Measurements from ENCODE around the gene DERA. TPM values are rescaled to one million over a fixed set of nuclear protein-coding genes. Genes with fewer than 3 reads are reported as not detected.
"Not testable (repeated sequence)": the region's sequence is repeated elsewhere in the genome, so short reads cannot be mapped to it uniquely, and the experiment has no call there.

The DERA gene
- total RNA-seq, 1 donor from 2014 or later: 22.4 TPM

DNA sequence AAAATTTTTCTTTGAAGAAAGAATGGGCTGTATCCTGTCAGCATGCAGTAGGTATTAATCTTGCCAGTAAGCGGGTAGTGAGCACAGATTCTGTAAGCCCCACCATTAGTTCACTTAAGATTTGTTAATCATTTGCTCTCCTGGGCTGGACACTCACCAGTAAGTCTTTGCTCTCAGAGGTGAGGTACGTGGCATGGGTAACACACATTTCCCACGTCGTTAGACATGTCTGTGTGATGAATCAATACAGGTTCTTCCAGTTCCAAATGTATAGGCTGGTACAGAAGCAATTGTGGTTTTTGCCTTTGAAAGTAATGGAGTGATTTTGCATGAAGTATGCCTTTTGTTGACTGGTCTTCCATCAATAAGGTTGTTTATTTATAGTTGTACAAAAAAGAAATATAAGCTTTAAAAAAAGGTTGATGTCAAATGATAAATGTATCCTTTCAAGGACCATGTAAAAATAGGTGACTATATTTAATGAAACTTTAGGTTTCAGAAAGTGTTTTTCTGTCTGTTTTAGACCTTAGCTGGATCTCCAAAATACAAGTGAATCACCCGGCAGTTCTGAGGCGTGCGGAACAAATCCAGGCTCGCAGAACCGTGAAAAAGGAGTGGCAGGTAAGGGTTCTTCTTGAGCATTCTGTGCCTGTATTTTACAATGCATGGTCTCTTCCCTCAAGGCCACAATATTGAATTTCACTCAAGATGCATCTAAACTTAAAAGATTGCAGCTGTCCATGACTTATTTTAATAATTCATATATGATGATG, 45.5 kb downstream of the DERA start:
- no peak for FAIRE-seq

DNA sequence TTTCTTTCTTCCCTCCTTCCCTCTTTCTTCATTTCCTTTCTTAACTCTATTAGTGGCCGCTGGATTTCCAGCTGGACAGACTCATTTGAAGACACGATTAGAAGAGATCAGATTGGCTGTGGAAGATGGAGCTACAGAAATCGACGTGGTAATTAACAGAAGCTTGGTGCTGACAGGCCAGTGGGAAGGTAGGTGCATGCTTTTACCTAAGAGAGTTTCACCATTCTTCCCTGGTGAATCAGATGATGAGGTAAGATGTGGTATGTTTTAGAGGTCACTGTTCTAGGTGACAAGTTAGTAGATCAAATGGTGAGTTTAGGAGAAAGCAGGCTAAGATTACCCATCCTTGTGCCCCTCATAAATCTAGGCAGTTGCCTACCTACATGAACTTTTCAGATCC, 51.6 kb downstream of the DERA start:
- DNase-seq (ENCODE audit: low spot score in 2 of 2): no peak
- FAIRE-seq: no peak

More for the DNA sequence above, 45.5 kb downstream of the DERA start:
- DNase-seq (ENCODE audit: low spot score in 2 of 2): no peak

GRCh38 chr12:15963271-15963670, 52.1 kb downstream of the DERA start:
- DNase-seq (ENCODE audit: low spot score in 2 of 2) (no peak), FAIRE-seq (no peak)

DNA sequence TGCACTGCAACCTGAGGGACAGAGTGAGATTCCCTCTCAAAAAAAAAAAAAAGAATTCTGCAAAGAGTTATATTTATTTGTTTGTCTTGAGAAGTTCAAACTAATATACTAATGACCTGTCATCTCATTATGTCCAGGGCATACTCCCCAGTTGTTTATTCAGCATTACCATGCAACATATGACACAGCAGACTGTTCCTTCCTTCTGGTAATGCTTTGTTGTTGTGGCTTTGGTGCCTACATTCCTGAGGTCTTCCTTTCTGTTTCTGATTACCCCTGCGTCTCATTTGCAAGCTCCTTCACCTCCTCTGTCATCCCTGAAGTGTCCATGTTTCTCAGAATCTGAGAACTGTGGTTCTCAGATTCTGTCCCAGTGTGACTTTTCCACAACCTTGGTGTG, 55.3 kb downstream of the DERA start:
- DNase-seq (ENCODE audit: low spot score in 2 of 2): no peak
- FAIRE-seq: no peak

DNA sequence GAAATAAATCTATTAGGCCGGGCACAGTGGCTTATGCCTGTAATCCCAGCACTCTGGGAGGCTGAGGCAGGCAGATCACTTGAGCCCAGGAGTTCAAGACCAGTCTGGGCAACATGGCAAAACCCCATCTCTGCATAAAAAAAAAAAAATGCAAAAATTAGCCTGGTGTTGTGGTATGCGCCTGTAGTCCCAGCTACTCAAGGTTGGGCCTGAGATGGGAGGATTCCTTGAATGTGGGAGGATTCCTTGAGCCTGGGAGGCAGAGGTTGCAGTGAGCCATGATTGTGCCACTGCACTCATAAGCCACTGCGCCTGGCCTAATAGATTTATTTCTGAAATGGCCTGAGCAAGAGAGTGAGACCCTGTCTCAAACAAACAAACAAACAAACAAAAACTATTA, 55.9 kb downstream of the DERA start:
- FAIRE-seq; DNase-seq (ENCODE audit: low spot score in 2 of 2): not testable (repeated sequence)

DNA sequence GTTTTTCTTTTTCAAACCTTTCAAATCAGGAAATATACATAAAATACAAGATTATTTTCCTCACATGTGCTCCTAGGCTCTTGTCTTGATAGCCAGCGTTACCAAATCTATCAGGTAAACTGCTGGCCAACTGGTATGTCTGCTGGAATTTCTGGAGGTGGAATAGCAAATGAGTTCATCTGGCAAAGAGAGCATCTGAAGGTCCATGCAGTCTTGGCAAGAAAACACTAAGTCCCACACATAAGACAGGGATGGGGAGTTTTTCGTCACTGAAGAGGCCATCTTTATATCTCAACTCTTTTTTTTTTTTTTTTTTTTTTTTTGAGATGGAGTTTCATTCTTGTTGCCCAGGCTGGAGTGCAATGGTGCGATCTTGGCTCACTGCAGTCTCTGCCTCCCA, 60.1 kb downstream of the DERA start:
- no peak for FAIRE-seq
- DNase-seq (ENCODE audit: low spot score in 2 of 2): no peak

DNA sequence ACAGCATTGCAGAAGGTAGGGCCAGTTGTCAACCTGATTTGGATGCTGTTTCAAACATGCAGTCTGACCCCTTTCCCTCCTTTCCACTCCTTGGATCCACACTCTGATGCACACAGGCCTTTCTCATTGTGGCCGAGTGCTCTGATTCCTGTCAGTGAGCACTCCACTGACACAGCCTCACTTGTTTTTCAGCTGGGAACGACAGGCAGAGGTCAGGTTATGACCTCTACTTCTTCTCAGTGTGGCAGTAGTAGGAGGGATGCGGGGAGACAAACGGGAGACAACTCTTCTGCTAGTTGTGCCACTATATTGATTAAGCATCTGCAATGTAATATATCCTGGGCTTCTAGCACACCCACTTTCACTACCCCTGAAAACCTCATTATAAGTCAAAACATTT, 61.8 kb downstream of the DERA start:
- FAIRE-seq: no peak
- DNase-seq (ENCODE audit: low spot score in 2 of 2): no peak

DNA sequence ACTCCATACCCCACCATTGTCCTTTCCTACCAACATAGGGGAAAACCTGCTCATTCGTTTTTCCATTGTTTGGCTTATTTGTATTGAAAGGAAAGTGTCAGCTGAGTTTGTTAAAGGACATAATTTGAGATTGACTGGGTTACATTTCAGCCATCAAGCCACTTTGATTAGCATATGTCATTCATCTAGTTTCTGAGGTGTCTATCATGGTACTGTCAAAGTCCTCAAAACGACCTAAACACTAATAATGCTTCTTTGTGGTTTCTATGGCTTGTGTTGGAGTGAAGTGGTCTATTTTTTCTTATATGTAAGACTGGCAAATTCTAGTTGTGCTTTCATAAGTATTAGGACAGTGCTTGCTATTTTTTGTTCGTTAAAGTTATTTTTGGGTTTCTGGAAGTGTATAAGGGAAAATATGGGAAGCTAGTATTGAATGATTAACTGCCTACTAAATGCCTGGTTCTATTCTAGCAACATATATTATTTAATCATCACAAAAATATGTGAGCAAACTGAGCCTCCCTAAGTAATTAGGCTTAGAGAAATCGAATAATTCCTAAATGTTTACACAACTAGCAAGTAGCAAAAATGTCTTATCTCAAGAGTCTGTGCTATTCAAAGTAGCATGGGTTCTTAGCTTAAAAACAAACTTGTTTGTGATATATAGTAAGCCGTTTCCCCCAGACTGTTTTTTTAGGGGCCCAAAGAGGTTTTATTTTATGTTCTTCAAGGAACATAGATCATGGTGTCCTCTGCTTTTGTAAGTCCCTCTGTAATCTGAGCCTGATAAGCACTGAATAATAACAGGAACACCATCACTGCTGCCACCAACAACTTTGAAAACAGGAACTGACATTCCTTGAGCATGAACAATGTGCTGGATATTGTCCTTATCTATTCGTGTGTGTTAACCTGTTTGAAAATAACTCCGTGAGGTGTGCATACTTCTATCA, 67.1 kb downstream of the DERA start:
- DNase-seq (ENCODE audit: low spot score in 2 of 2): no peak
- FAIRE-seq: no peak

- FAIRE-seq (no peak), DNase-seq (ENCODE audit: low spot score in 2 of 2) (no peak)
Observed at GRCh38 chr12:15979096-15980092, 68.3 kb downstream of the DERA start.

- no peak for FAIRE-seq
Observed at GRCh38 chr12:15982071-15982470, 70.9 kb downstream of the DERA start.

DNA sequence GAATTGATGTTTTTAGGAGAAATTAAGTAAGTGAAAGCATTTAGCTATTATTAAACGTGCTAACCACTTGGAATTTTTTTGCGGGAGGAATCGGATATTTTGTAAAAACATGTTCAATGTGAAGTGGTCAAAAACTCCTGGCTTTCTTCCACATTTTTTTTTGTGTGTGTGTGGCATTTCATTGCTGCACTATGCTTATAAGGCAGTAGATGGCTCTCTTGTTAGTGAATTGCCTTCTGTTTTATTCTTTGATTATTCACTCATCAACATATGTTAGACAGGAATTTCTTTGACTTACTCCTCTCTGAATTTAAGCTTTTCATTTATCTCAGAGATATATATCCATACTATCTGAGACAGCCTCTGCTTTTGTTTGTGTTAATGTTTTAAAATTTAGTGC, 71.3 kb downstream of the DERA start:
- DNase-seq (ENCODE audit: low spot score in 2 of 2): peak; percentile 14 to 53
- no peak for FAIRE-seq

More at GRCh38 chr12:15982071-15982470, 70.9 kb downstream of the DERA start:
- no peak for DNase-seq (ENCODE audit: low spot score in 2 of 2)

- FAIRE-seq: no peak
- peak in 1 of 2 donors; percentile 7 for DNase-seq (ENCODE audit: low spot score in 2 of 2)
Observed at GRCh38 chr12:15982921-15983320, 71.8 kb downstream of the DERA start.

DNA sequence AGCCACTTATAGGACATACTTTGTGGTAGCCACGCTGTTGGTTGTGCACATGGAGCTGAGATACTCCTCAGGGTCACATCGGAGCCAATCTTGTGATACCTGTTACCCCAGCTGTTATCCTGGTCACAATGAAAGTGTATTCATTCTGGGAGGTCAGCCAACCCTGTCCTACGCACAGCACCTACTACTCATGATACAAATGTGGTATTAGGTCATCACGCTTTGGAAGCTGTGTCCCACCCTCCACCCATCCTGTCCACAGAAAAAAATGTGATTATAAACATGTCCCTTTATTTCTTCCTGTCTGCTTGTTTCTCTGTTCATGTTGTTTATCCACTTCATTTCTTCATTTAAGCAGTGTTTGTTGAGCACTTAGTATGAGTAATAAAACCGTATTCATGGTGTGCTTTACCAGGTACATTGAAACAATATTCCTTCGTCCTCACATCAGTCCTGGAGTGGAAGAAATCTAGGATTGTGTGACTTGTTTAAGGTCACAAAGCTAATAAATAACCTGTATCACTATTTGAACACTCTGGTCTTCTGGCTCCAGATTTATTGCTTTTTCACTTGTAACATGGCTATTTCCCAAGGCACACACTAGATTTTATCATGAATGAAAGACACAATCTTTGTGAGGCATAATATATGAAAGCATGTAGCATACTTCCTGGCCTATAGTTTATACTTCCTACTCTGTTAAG, 73.1 kb downstream of the DERA start:
- DNase-seq (ENCODE audit: low spot score in 2 of 2) (no peak), FAIRE-seq (no peak)

- no peak for DNase-seq (ENCODE audit: low spot score in 2 of 2)
- no peak for FAIRE-seq
Observed at GRCh38 chr12:15984963-15985362, 73.8 kb downstream of the DERA start.

DNA sequence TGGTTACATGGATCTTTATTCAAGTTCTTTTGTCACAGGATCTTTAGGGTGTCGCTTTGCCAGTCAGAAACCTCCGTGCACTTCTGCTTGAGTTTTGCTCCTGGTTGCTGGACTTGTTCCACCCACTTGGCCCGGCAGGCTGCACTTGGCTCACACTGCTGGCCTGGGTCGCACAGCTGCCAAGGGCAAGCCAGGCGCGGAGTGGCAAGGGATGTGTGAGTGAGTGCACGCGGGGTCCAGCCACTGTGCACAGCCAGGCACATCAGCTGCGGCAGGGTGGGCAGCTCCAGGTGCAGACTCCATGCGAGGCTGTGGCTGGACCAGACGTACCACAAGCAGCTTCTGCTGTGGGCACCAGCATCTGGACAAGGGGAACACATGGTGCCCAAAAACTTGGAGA, 76.6 kb downstream of the DERA start:
- FAIRE-seq: no peak
- no peak for DNase-seq (ENCODE audit: low spot score in 2 of 2)

- DNase-seq (ENCODE audit: low spot score in 2 of 2): no peak
- no peak for FAIRE-seq
Observed at GRCh38 chr12:15988983-15989755, 78.0 kb downstream of the DERA start.

GRCh38 chr12:15995801-15996200, 84.7 kb downstream of the DERA start:
- FAIRE-seq (no peak), DNase-seq (ENCODE audit: low spot score in 2 of 2) (no peak)

GRCh38 chr12:15996254-15996653, 85.1 kb downstream of the DERA start:
- no peak for DNase-seq (ENCODE audit: low spot score in 2 of 2)
- FAIRE-seq: no peak

GRCh38 chr12:15996948-15997347, 85.8 kb downstream of the DERA start:
- FAIRE-seq (no peak), DNase-seq (ENCODE audit: low spot score in 2 of 2) (no peak)
